Osteocyte (in vitro differentiated cells): Measurements from ENCODE around the gene SLC22A5. TPM values are rescaled to one million over a fixed set of nuclear protein-coding genes. Genes with fewer than 3 reads are reported as not detected.

Source experiments
- DNase-seq: peaks from one replicate; pipeline ENCODE4 v3.0.0; 2021; ENCODE audit warnings: mixed read lengths; ENCODE audit not compliant: unreplicated experiment; ENCODE audit errors: extremely low spot score
- H3K27ac Mint-ChIP-seq: one replicate; pipeline ENCODE4 v1.8.0; 2021; ENCODE audit warnings: mild to moderate bottlenecking, mixed read lengths; ENCODE audit not compliant: unreplicated experiment
- H3K27me3 Mint-ChIP-seq: one replicate; pipeline ENCODE4 v1.8.0; 2021; ENCODE audit warnings: mixed read lengths; ENCODE audit not compliant: unreplicated experiment
- H3K36me3 Mint-ChIP-seq: one replicate; pipeline ENCODE4 v1.8.0; 2021; ENCODE audit warnings: mixed read lengths; ENCODE audit not compliant: unreplicated experiment
- H3K4me1 Mint-ChIP-seq: one replicate; pipeline ENCODE4 v1.8.0; 2021; ENCODE audit warnings: mixed read lengths; ENCODE audit not compliant: unreplicated experiment
- H3K4me3 Mint-ChIP-seq: one replicate; pipeline ENCODE4 v1.8.0; 2021; ENCODE audit warnings: mild to moderate bottlenecking, moderate library complexity, mixed read lengths; ENCODE audit not compliant: unreplicated experiment
- H3K9me3 Mint-ChIP-seq: one replicate; pipeline ENCODE4 v1.8.0; 2021; ENCODE audit warnings: mixed read lengths; ENCODE audit not compliant: unreplicated experiment
- total RNA-seq: library from RNA; stranded (reverse); gene quantifications from 2 replicates; pipeline ENCODE4 v1.2.1, GENCODE V29; 2021
- TF ChIP-seq, protein P1 (sequence below): fragments of 200-600 bp; sonication (generic); IDR thresholded peaks from 2 replicates; pipeline ENCODE4 v1.5.0; 2021; ENCODE audit warnings: antibody characterized with exemption, mild to moderate bottlenecking, moderate library complexity

The SLC22A5 gene
- total RNA-seq, 1 donor from 2014 or later: 6.7 TPM

DNA sequence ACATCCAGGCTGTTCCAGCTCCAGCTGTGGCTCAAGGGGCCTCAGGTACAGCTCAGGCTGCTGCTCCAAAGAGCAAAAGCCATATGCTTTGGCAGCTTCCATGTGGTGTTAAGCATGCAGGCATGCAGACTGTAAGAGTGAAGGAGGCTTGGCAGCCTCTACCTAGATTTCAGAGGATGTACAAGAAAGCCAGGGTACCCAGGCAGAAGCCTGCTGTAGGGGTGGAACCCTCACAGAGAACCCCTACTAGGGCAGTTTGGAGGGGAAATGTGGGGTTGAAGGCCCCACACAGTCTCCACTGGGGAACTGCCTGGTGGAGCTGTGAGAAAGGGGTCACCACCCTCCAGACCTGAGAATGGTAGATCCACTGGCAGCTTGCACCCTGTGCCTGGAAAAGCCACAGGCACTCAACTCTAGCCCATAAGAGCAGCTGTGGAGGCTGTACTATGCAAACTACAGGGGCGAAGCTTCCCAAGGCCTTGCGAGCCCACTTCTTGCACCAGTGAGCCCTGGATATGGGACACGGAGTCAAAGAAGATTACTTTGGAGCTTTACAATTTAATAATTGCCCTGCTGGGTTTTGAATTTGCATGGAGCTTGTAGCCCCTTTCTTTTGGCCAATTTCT, 14.3 kb upstream of the SLC22A5 start:
- Mint-ChIP-seq H3K27me3 (peaks cover 7% of the 10 kb centered on the region), H3K9me3 (no peaks in the 10 kb centered on the region), H3K4me3 (no peak overlapping the region), H3K36me3 (peaks cover 4% of the 10 kb centered on the region), H3K27ac (no peak overlapping the region), H3K4me1 (no peaks in the 10 kb centered on the region)
- TF ChIP-seq, protein P1, sequence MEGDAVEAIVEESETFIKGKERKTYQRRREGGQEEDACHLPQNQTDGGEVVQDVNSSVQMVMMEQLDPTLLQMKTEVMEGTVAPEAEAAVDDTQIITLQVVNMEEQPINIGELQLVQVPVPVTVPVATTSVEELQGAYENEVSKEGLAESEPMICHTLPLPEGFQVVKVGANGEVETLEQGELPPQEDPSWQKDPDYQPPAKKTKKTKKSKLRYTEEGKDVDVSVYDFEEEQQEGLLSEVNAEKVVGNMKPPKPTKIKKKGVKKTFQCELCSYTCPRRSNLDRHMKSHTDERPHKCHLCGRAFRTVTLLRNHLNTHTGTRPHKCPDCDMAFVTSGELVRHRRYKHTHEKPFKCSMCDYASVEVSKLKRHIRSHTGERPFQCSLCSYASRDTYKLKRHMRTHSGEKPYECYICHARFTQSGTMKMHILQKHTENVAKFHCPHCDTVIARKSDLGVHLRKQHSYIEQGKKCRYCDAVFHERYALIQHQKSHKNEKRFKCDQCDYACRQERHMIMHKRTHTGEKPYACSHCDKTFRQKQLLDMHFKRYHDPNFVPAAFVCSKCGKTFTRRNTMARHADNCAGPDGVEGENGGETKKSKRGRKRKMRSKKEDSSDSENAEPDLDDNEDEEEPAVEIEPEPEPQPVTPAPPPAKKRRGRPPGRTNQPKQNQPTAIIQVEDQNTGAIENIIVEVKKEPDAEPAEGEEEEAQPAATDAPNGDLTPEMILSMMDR: no peak
- DNase-seq: no peak

DNA sequence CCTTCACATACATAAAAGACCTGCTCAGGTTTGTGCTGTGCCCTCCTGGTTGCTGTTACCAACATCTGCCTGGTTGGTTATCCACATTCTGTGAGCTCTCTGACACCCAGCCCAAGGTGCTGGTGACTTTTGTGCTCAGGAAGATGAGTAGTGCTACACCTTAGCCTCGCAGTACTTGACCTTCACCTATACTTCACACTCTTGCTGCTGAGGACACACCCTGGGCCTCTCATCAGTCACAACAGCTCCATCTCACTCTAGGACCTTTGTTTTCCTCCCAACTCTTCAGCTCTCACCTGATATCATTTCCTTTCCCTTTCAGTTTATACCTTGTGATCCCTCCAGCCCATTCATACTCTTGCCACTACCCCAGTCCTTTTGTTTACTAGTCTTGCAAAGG, 10.7 kb upstream of the SLC22A5 start:
- no peak for DNase-seq
- TF ChIP-seq, protein P1: no peak
- H3K4me1 Mint-ChIP-seq: peaks cover 2% of the 10 kb centered on the region
- peaks cover 2% of the 10 kb centered on the region for H3K36me3 Mint-ChIP-seq
- H3K27me3 Mint-ChIP-seq: peaks cover 3% of the 10 kb centered on the region
- no peak overlapping the region for H3K4me3 Mint-ChIP-seq
- H3K9me3 Mint-ChIP-seq: no peaks in the 10 kb centered on the region
- H3K27ac Mint-ChIP-seq: no peak overlapping the region

DNA sequence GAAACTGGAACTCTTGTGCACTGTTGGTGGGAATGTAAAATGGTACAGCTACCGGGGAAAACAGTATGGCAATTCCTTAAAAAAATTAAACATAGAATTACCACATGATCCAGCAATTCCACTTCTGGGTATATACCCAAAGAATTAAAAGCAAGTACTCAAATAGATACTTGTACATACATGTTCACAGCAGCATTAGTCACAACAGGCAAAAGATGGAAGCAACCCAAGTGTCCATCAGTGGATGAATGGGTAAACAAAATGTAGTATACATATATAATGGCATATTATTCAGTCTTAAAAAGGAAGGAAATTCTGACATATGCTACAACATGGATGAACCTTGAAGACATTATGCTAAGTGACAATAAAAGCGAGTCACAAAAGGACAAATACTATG, 7.4 kb upstream of the SLC22A5 start:
- H3K4me3 Mint-ChIP-seq: no peak overlapping the region
- H3K27ac Mint-ChIP-seq: no peak overlapping the region
- TF ChIP-seq, protein P1: no peak
- DNase-seq: no peak
- peaks cover 2% of the 10 kb centered on the region for H3K36me3 Mint-ChIP-seq
- no peaks in the 10 kb centered on the region for H3K27me3 Mint-ChIP-seq
- no peaks in the 10 kb centered on the region for H3K9me3 Mint-ChIP-seq
- peaks cover 2% of the 10 kb centered on the region for H3K4me1 Mint-ChIP-seq

DNA sequence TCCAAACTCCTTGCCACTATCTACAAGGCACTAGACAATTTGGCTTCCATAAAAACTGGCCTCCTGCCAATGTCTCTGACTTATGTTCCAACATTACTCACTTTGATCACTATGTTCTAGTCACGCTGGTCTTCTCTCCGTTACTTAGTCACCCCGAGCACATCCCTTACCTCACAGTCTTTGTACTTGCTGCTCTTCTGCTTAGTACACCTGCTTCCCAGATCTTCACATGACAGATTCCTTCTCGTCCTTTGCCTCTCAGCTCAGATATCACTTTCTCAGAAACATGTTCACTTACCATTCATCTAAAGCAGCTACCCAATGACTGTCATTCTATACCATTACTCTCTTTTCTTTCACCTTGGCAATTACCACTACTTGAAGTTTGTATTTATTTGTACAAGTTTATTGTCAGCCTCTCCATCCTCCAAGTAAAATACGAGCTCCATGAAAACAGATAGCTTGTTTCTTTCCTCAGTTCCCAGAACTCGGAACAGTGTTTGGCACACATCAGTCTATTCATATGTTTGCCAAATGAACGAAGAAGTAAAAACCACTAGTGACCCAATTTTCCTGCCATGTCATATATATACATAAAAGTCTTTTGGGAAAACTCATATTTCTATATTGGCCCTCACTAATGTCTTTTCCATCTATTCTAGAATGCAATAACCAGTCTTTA, 5.9 kb upstream of the SLC22A5 start:
- peaks cover 2% of the 10 kb centered on the region for H3K4me1 Mint-ChIP-seq
- no peak overlapping the region for H3K27ac Mint-ChIP-seq
- H3K27me3 Mint-ChIP-seq: no peaks in the 10 kb centered on the region
- no peak overlapping the region for H3K4me3 Mint-ChIP-seq
- H3K36me3 Mint-ChIP-seq: peaks cover 2% of the 10 kb centered on the region
- no peaks in the 10 kb centered on the region for H3K9me3 Mint-ChIP-seq
- no peak for DNase-seq
- TF ChIP-seq, protein P1: no peak

DNA sequence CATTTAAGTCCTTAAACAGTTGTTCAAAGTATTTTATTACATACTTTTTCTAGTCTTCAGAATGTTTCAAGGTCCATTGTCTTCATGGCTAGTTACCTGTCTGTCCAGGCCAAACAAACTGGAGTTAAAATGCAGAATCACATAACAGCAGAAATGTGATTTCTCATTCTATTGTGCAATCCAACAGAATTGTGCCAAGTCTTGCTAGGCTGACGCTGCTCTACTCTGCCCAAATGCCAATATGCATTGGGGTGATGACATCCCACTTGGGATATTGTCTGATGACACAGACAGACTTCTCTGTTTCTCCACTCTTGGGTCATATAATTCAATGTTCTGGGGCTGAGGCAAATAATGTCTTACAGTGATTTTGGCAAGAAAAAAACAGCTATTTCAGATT, 5.2 kb upstream of the SLC22A5 start:
- Mint-ChIP-seq H3K27ac (no peak overlapping the region), H3K27me3 (no peaks in the 10 kb centered on the region), H3K4me3 (no peak overlapping the region), H3K4me1 (peaks cover 4% of the 10 kb centered on the region), H3K9me3 (no peaks in the 10 kb centered on the region), H3K36me3 (peaks cover 2% of the 10 kb centered on the region)
- DNase-seq: no peak
- TF ChIP-seq, protein P1: no peak
